Common myeloid progenitor, CD34-positive (primary cell): Measurements from ENCODE around the gene CHPF.

Source experiments
- CTCF ChIA-PET: fragments of 350-600 bp; sonication (Branson Sonifier 250); formaldehyde crosslinking; loops from one replicate; lab custom pipeline; 2021; ENCODE audit warnings: antibody characterized with exemption; lab: Charles Lee
- POLR2A ChIA-PET: fragments of 350-600 bp; sonication (Branson Sonifier 250); formaldehyde crosslinking; loops from one replicate; lab custom pipeline; 2021; ENCODE audit warnings: antibody characterized with exemption; lab: Charles Lee
- DNase-seq, 3 donors: peaks; one replicate each; pipeline versions ENCODE4 v3.0.0 to v3.0.0-alpha.2; 2013
- H3K27ac ChIP-seq, 2 experiments: 1 replicate in 1 of 2; 2 replicates in 1 of 2; pipeline ENCODE4 v1.7.0; 2013; ENCODE audit warnings: inconsistent platforms in 2 of 2, low read length in 2 of 2, mild to moderate bottlenecking in 2 of 2, low read depth in 1 of 2, moderate library complexity in 1 of 2; ENCODE audit not compliant: severe bottlenecking in 2 of 2, insufficient read depth in 1 of 2, poor library complexity in 1 of 2
- H3K27me3 ChIP-seq, 5 experiments: replicated peaks in 2 of 5; 1 replicate in 3 of 5; 2 replicates in 2 of 5; pipeline versions ENCODE4 v1.6.1 to v1.7.0; 2013; ENCODE audit warnings: low read length in 4 of 5, mild to moderate bottlenecking in 2 of 5, moderate library complexity in 2 of 5, inconsistent platforms in 1 of 5; ENCODE audit not compliant: insufficient read depth in 5 of 5, control insufficient read depth in 4 of 5
- H3K36me3 ChIP-seq, 4 experiments: 1 replicate in 2 of 4; 2 replicates in 2 of 4; pipeline versions ENCODE4 v1.6.1 to v1.7.0; 2013; ENCODE audit warnings: low read length in 3 of 4, control low read depth in 1 of 4, mild to moderate bottlenecking in 1 of 4; ENCODE audit not compliant: control insufficient read depth in 4 of 4, insufficient read depth in 4 of 4
- H3K4me1 ChIP-seq, 4 experiments: 1 replicate in 3 of 4; 2 replicates in 1 of 4; pipeline versions ENCODE4 v1.6.1 to v1.7.1; 2013; ENCODE audit warnings: low read length in 3 of 4, mild to moderate bottlenecking in 3 of 4, control low read depth in 1 of 4, inconsistent platforms in 1 of 4, moderate library complexity in 1 of 4; ENCODE audit not compliant: control insufficient read depth in 4 of 4, insufficient read depth in 4 of 4; ENCODE audit errors: control extremely low read depth in 1 of 4
- H3K4me3 ChIP-seq, 7 experiments: 1 replicate in 4 of 7; 2 replicates in 3 of 7; pipeline versions ENCODE4 v1.5.1 to v1.7.0; 2013; ENCODE audit warnings: mild to moderate bottlenecking in 7 of 7, low read length in 6 of 7, moderate library complexity in 6 of 7, inconsistent platforms in 2 of 7, low read depth in 2 of 7, control low read depth in 1 of 7; ENCODE audit not compliant: insufficient read depth in 4 of 7, control insufficient read depth in 1 of 7; ENCODE audit errors: extremely low read depth in 1 of 7
- H3K9me3 ChIP-seq, 5 experiments: 1 replicate in 4 of 5; 2 replicates in 1 of 5; pipeline versions ENCODE4 v1.6.1 to v1.7.1; 2013; ENCODE audit warnings: low read length in 4 of 5, mild to moderate bottlenecking in 2 of 5, inconsistent platforms in 1 of 5, low read depth in 1 of 5, moderate library complexity in 1 of 5; ENCODE audit not compliant: control insufficient read depth in 4 of 5, insufficient read depth in 2 of 5; ENCODE audit errors: control extremely low read depth in 1 of 5
- WGBS: methylation state at CpG from one replicate; pipeline ENCODE4 v1.1.5; 2013; ENCODE audit not compliant: insufficient coverage; 5-methylcytosine and 5-hydroxymethylcytosine counted together

CHPF gene

DNA sequence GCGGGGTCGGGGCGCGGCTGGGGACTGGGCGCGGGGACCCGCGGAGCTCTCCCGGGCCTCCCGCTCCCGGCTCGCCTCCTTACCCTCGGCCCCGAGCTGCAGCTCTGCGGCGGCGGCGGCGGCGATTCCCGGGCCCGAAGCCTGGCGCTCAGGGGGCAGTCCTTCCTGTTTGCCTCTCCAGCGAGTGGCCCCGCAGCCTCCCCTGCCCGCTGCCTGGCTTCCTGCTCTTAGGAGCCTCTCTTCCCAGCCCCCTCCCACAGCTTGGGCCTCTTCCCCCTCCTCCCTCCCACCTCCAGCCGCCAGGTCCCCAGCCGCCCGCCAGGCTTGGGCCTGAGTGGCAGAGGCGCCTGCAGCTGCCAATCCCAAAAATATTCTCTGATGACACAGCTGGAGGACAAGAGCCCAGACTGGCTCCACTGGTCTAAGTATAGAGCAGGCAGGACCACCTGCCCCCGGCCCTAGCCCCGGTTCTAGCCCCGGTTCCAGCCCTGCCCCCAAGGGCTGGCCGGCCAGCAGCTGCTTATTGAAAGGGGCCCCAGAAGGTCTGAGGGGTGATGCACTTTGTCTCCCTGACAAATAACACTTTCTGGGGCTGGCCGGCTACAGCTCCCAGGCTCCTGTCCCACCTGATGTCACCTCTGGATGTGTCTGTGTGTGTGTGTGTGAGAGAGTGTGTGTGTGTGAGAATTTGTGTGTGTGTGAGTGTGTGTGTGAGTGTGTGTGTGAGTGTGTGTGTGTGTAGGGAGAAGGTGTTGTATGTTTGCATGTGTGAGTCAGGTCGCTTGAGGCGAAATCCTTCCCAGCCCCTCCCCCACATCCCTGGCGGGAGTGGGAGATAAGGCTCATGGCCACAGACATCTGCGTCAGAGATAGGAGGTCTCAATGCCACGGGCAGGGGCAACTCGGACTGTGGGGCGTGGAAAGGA lies 28.0 kb upstream of the CHPF start, which contains the start of gene OBSL1:
Gene OBSL1, minus strand, starts transcription at position 229 of the 926 bp plus-strand sequence. CDS start 307 bp downstream, outside the sequence.
- H3K9me3 ChIP-seq, result no peaks in the 10 kb centered on the region
- peak within 1 kb of the TSS; percentile 53 to 86 (median 69) for H3K4me3 ChIP-seq
- H3K27ac ChIP-seq, result peak within 1 kb of the TSS in 1 of 2 experiments; percentile 58
- H3K4me1 ChIP-seq, result peaks cover 0 to 17% (median 15%) of the 10 kb centered on the region in 4 experiments
- ChIA-PET CTCF (interaction anchor here (0.7 to 2.2 kb wide), 10 partner anchors 11 to 72 kb away, joined by 3 to 18 read pairs (median 6); partner anchors contain the start of genes CHPF and TMEM198), POLR2A (interaction anchor here (0.8 to 1.6 kb wide), 4 partner anchors 11 to 26 kb away, joined by 3 to 6 read pairs (median 3); partner anchors contain the start of gene STK11IP)
- WGBS, result 7% methylated on average over 34 of the region's 42 CpGs
- no peaks in the 10 kb centered on the region for H3K27me3 ChIP-seq
- peaks cover 0 to 22% (median 13%) of the 10 kb centered on the region in 4 experiments for H3K36me3 ChIP-seq
- DNase-seq, result peak; percentile 52 to 63 (median 59)

DNA sequence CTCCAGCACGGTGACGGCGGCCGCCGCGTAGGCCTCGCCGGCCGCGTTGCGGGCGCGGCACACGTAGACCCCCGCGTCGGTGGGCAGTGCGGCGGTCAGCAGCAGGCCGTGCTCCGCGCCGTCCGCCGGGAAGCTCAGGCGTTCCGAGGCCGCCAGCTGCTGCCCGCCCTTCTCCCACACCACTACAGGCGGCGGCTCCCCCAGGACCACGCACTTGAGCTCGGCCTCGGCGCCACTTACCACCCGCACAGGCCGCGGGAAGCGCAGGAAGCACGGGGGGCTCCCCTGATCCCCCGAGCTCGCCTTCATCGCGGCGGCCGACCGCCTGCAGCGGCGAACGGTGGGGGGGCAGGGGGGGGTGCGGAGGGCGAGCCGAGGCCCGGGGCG lies 27.3 kb upstream of the CHPF start:
- Histone ChIP-seq H3K4me3 (peak overlapping the region; percentile 53 to 86 (median 69)), H3K9me3 (no peaks in the 10 kb centered on the region), H3K27me3 (no peaks in the 10 kb centered on the region), H3K4me1 (peaks cover 0 to 17% (median 15%) of the 10 kb centered on the region in 4 experiments), H3K27ac (peak overlapping the region in 1 of 2 experiments; percentile 25), H3K36me3 (peaks cover 0 to 22% (median 15%) of the 10 kb centered on the region in 4 experiments)
- peak in 2 of 3 donors; percentile 33 to 52 for DNase-seq
- ChIA-PET CTCF (interaction anchor here (0.9 to 2.2 kb wide), 9 partner anchors 10 to 73 kb away, joined by 3 to 18 read pairs (median 8); partner anchors contain the start of genes CHPF and TMEM198), POLR2A (interaction anchor here (0.8 to 1.6 kb wide), 4 partner anchors 11 to 27 kb away, joined by 3 to 6 read pairs (median 3); partner anchors contain the start of gene STK11IP)
- 0% methylated on average over 28 of the region's 55 CpGs for WGBS

DNA sequence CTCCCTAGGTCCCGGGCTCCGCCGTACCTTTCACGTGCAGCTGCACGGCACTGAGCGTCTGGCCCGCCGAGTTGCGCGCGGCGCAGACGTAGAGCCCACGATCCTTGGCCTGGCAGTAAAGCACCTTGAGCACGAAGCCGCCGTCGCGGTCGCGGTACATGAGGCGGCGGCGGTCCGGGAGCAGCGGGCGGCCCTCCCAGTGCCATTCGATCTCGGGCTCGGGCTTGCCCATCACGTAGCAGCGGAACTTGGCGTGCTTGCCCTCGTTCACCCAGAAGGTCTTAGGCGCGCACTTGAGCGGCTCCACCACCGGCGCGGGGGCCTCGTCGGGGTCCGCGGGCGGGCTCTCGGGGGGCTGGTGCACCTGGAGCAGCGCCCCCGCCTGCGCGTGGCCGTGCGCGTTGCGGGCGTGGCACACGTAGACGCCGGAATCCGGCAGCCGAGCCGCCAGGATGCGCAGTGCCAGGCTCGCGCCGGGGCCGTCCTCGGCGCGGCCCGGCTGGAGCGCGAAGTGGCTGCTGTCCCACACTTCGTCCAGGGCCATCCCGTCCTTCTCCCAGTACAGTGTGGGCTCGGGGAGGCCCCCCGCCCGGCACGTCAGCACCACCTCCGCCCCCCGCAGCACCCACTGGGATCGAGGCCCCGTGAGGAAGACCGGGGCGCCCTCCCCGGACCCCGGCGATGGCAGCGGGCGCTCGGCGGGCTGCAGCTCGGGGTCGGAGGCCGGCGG lies 26.8 kb upstream of the CHPF start:
- POLR2A ChIA-PET, result interaction anchor here (0.8 to 1.6 kb wide), 4 partner anchors 10 to 27 kb away, joined by 3 to 6 read pairs (median 3); partner anchors contain the start of gene STK11IP
- Histone ChIP-seq H3K27me3 (no peaks in the 10 kb centered on the region), H3K36me3 (peaks cover 0 to 28% (median 16%) of the 10 kb centered on the region in 4 experiments), H3K4me1 (peaks cover 0 to 17% (median 15%) of the 10 kb centered on the region in 4 experiments), H3K4me3 (peak overlapping the region; percentile 53 to 86 (median 69)), H3K27ac (no peak overlapping the region), H3K9me3 (no peaks in the 10 kb centered on the region)
- CTCF ChIA-PET, result interaction anchor here (0.9 to 2.2 kb wide), 8 partner anchors 10 to 73 kb away, joined by 3 to 18 read pairs (median 8); no protein-coding TSS in a partner anchor
- WGBS, result 28% methylated on average over 68 of the region's 95 CpGs
- DNase-seq, result peak in 2 of 3 donors; percentile 21 to 40

DNA sequence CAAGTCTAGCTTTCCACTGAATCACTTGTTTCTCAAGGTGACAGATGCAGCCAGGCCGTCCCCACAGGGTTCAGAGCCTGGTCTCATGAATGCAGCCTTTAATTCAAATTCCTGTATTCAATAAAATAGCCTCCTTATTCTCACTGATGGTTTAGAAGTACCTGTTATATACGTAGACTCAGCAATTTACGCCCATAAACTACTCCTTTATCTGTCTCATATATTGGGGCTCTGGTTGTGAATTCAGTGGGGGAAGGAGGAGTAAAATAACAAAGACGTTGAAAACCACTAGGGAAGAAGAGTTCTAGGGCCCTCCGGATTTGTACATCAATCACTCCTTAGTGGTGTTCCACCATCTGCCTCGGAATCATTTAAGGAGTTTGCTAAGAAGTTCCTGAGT lies 26.0 kb upstream of the CHPF start:
- Histone ChIP-seq H3K27me3 (no peaks in the 10 kb centered on the region), H3K9me3 (no peaks in the 10 kb centered on the region), H3K36me3 (peaks cover 0 to 28% (median 19%) of the 10 kb centered on the region in 4 experiments), H3K27ac (no peak overlapping the region), H3K4me3 (no peak overlapping the region), H3K4me1 (peaks cover 0 to 17% (median 15%) of the 10 kb centered on the region in 4 experiments)
- POLR2A ChIA-PET, result no interaction called here
- DNase-seq, result no peak
- CTCF ChIA-PET, result interaction anchor here (1.9 kb wide), 1 partner anchor 10 kb away, joined by 6 read pairs; no protein-coding TSS in a partner anchor
- 100% methylated on average over 2 of the region's 6 CpGs for WGBS

DNA sequence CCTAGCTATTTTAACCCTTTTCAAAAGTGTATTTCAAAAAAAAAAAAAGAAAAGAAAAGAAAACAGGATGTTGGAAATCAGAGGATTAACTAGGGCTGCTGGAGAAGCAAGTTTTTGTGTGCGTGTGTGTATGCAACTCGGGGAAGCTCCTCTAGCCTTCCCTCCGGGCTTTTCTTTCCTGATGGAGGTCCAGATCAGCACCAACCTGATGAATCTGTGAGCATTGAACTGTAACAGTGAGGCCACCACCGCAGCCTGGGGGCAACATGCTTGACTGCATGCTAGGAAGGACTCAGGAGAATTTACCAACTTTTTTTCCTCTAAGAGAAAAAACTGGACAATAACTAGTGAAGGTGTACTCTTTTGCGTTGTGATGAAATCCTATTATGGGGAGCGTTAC lies 25.4 kb upstream of the CHPF start:
- POLR2A ChIA-PET, result no interaction called here
- no peaks in the 10 kb centered on the region for H3K27me3 ChIP-seq

DNA sequence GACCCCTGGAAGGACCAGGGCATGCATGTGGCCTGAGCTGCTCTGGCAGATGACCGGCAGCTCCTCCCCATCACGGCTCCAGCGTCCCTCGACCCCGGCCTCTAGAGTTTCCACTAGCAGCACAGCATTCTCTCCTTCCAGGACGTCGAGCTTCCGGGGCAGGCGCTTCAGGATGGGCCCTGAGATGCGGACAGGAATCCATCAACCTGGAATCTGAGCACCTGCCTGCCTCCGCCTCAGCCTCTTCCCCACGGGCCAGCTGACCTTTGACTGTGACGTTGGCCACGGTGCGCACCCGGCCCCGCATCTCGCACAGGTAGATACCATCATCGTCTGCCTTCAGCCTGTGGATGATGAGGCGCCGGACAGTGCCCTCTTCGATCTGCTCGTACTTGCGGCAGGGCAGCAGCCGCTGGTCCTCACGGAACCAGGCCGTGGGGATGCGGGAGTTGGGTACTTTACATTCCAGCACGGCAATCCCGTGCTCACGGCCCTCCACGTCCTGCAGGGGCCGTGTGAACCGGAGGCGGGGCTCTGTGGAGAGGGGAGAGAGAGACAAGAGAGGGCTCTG lies 24.3 kb upstream of the CHPF start:
- H3K27ac ChIP-seq, result no peak overlapping the region
- no peaks in the 10 kb centered on the region for H3K9me3 ChIP-seq
- peaks cover 0 to 17% (median 15%) of the 10 kb centered on the region in 4 experiments for H3K4me1 ChIP-seq
- DNase-seq, result no peak
- ChIA-PET CTCF (interaction anchor here (1.2 to 14.3 kb wide), 5 partner anchors 8 to 75 kb away, joined by 3 to 117 read pairs (median 3); partner anchors contain the start of genes CHPF and TMEM198), POLR2A (no interaction called here)
- WGBS, result 96% methylated on average over 32 of the region's 35 CpGs
- no peak overlapping the region for H3K4me3 ChIP-seq
- no peaks in the 10 kb centered on the region for H3K27me3 ChIP-seq
- peaks cover 0 to 40% (median 24%) of the 10 kb centered on the region in 4 experiments for H3K36me3 ChIP-seq

More for the DNA sequence above, 25.4 kb upstream of the CHPF start:
- WGBS, result 100% methylated on average over 3 of the region's 6 CpGs
- no peaks in the 10 kb centered on the region for H3K9me3 ChIP-seq
- no peak for DNase-seq
- peaks cover 0 to 32% (median 19%) of the 10 kb centered on the region in 4 experiments for H3K36me3 ChIP-seq
- peaks cover 0 to 17% (median 15%) of the 10 kb centered on the region in 4 experiments for H3K4me1 ChIP-seq
- H3K27ac ChIP-seq, result no peak overlapping the region
- no peak overlapping the region for H3K4me3 ChIP-seq
- CTCF ChIA-PET, result interaction anchor here (1.9 kb wide), 1 partner anchor 9 kb away, joined by 6 read pairs; no protein-coding TSS in a partner anchor
